ENCODE measurements around the gene TTC31. TPM values are rescaled to one million over a fixed set of nuclear protein-coding genes. Genes with fewer than 3 reads are reported as not detected.
"Not testable (repeated sequence)": the region's sequence is repeated elsewhere in the genome, so short reads cannot be mapped to it uniquely, and the experiment has no call there.

TTC31 gene
- polyA plus RNA-seq, 3 donors, result 24.4 to 26.6 (median 24.9) TPM

DNA sequence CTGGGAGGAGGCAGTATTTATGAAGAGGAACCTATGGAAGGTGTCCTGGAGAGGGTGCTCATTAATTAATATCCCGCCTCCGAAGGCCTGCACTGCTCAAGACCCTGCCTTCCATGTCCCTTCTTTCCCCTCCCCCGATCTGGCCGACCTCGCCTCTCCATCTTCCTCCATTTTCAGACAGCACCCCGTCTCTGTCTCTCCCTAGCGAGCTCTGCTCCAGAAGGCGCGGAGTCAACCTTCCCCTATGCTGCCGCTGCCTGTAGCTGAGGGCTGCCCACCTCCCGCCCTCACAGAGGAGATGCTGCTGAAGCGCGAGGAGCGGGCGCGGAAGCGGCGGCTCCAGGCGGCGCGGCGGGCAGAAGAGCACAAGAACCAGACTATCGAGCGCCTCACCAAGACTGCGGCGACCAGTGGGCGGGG is 25.7 kb upstream of the TTC31 start:
- no peak for DNase-seq (ENCODE audit: low read depth in 3 of 3, low spot score in 2 of 3)

- DNase-seq (ENCODE audit: low read depth in 3 of 3, low spot score in 2 of 3), result no peak
Measured at GRCh38 chr2:74457549-74458131, 25.2 kb upstream of the TTC31 start.

DNA sequence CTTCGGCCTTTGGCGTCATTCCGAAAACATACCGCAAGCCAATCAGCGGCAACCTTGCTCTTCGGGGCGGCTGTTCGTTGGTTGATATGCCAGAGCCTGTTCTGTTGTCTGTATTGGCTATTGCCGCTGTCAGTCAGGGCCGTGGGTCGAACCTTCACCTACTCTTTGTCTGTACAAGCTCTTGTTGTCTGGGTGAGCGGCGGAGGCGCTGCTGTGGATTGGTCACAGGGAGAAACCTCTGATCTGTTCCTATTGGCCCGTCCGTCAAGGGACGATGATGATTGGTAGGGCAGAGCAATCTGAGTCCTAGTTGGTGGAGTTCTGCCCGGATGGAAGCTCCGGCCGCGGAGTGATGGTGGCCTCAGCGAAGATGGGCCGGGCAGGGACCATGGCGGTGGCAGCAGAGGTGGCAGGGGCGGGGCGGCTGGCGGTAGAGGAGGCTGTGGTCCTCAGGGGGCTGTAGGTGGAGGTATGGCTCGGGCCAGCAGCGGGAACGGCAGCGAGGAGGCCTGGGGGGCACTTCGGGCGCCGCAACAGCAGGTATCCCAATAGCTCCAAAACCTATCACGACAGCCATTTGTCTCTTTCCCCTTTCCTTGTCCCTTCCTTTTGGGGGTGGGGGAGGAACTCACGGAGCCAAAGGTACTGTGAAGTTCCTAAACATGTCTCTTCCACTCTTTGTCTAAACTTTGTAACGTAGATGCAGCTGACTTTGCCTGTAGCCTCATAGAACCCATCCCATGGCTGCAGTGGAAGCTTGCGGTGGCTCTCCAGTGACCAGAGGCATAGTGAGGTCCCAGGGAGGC is 24.5 kb upstream of the TTC31 start, which contains the start of gene WBP1:
WBP1 (plus strand) TSS at position 307 of the 806 bp plus-strand sequence; CDS start at position 472, 165 bp downstream.
- DNase-seq (ENCODE audit: low read depth in 3 of 3, low spot score in 2 of 3), result peak; percentile 99 to 100 (median 100)

GRCh38 chr2:74458938-74459363 is 23.9 kb upstream of the TTC31 start:
- DNase-seq (ENCODE audit: low read depth in 3 of 3, low spot score in 2 of 3), result no peak

DNA sequence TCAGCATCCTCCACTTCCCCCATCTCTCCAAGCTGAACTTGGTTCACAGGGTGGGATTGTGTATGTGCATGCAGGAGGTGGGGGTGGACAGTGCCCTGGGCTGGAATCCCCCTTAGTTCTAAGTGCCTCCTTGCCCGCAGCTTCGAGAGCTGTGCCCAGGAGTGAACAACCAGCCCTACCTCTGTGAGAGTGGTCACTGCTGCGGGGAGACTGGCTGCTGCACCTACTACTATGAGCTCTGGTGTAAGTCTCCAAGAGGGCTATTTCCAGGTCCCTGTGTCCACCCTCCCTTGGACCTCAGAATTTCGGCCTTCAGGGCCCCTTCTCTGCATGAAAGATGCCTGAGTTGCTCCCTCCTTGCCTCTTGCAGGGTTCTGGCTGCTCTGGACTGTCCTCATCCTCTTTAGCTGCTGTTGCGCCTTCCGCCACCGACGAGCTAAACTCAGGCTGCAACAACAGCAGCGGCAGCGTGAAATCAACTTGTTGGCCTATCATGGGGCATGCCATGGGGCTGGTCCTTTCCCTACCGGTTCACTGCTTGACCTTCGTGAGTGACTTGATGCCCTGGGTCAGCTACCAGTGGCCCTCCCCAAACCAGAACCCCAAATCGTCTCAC is 23.3 kb upstream of the TTC31 start:
- not testable (repeated sequence) for DNase-seq (ENCODE audit: low read depth in 3 of 3, low spot score in 2 of 3)

DNA sequence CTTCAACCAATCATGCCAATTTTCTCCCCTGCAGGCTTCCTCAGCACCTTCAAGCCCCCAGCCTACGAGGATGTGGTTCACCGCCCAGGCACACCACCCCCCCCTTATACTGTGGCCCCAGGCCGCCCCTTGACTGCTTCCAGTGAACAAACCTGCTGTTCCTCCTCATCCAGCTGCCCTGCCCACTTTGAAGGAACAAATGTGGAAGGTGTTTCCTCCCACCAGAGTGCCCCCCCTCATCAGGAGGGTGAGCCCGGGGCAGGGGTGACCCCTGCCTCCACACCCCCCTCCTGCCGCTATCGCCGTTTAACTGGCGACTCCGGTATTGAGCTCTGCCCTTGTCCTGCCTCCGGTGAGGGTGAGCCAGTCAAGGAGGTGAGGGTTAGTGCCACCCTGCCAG is 22.7 kb upstream of the TTC31 start:
- DNase-seq (ENCODE audit: low read depth in 3 of 3, low spot score in 2 of 3), result not testable (repeated sequence)

DNA sequence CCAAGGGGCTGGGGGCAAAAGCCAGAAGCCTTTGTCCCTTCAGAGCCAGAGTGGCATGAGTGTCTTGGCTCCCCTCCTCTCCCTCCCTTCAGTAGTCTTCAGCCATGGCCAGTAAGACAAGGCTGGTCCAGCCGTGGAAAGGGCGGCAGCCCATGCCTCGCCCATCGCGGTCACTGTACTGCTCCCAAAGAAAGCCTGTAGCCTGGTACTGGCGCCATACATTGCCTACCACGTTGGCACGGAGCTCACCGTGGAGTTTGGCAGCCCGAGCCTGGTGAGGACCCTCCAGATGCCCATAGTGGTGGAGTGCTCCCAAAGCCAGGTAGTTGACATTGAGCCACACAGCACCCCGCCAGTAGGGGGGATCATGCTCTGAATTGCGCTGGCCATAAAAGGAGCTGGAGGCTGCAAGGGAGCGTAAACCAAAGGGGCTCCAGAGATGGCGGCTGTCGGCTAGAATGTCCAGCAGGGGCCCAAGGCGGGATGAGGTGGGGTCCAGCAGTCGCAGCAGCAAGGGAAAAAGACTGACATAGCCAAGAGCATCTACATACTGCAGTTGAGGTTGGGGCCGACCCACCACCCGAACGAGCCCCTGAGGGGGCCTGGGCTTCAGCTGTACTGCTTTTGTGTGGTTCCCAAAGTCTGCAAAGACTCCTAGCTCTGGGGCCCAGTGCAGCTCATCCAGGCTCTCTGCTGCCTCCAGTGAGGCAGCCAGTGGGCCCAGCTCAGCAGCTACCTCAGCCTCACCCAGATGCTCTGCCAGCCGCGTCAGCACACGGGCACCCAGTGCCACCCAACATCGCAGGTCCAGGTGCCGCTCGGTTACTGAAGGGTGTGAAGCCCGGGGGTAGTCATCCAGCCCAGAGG is 21.5 kb upstream of the TTC31 start:
- no peak for DNase-seq (ENCODE audit: low read depth in 3 of 3, low spot score in 2 of 3)

DNA sequence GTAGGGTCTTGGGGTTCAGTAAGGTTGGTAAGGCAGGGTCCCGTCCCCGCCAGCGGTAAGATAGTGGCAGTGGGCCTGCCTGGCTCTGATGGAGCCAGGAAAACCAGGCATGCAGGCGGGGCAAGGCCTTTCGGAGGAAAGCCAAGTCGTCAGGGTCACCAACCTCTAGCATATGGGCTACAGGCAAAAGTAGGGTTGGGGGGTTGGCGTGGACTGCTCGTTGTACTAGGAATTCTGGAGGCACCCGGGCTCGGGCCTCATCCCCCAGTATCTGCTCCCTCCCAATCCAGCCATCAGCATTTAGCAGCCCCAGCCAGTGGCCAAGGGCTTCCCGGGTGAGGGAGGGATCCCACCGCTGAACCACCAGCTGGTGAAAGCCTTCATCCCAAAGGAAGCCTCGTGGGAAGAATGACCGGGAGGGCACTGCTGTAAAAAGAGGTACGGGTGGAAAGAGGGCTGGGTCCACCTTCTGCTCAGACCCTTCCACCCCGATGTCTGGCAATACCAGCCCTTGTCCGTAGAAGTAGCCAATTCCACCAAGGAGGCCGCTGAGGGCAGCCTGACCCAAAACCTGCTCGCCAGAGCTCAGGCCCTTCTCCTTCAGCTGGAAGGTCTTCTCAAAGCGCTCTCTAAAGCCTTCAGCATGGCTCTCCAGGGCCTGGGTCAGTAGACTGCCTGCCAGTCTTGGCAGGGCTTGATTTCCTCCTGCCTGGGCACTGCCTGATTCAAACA is 20.7 kb upstream of the TTC31 start:
- DNase-seq (ENCODE audit: low read depth in 3 of 3, low spot score in 2 of 3), result no peak

DNA sequence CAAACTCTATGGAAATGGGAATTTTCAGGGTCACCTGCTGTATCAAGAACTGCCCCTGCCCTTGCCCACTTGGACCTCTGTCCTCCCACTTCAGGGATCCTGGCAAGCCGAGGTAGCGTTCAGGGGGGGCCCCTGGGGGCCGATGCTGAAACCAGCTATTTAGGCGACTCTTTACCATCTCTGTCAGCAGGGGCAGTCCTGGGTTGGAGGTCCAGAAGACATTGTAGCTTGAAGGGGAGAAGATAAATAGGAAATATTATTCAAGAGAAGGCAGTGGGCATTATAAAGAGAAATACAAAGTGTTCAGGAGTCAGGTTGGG is 20.1 kb upstream of the TTC31 start:
- DNase-seq (ENCODE audit: low read depth in 3 of 3, low spot score in 2 of 3), result no peak

- DNase-seq (ENCODE audit: low read depth in 3 of 3, low spot score in 2 of 3), result no peak
Measured at GRCh38 chr2:74464406-74464805, 18.5 kb upstream of the TTC31 start.

DNA sequence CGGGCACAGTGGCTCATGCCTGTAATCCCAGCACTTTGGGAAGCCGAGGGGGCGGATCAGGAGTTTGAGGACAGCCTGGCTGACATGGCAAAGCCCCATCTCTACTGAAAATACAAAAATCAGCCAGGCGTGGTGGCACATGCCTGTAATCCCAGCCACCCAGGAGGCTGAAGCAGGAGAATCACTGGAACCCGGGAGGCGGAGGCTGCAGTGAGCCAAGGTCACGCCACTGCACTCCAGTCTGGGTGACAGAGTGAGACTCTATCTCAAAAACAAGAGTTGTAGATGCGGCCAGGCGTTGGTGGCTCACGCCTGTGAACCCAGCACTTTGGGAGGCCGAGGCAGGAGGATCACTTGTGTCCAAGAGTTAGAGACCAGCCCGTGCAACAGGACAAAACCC is 12.1 kb upstream of the TTC31 start:
- not testable (repeated sequence) for DNase-seq (ENCODE audit: low read depth in 3 of 3, low spot score in 2 of 3)

DNA sequence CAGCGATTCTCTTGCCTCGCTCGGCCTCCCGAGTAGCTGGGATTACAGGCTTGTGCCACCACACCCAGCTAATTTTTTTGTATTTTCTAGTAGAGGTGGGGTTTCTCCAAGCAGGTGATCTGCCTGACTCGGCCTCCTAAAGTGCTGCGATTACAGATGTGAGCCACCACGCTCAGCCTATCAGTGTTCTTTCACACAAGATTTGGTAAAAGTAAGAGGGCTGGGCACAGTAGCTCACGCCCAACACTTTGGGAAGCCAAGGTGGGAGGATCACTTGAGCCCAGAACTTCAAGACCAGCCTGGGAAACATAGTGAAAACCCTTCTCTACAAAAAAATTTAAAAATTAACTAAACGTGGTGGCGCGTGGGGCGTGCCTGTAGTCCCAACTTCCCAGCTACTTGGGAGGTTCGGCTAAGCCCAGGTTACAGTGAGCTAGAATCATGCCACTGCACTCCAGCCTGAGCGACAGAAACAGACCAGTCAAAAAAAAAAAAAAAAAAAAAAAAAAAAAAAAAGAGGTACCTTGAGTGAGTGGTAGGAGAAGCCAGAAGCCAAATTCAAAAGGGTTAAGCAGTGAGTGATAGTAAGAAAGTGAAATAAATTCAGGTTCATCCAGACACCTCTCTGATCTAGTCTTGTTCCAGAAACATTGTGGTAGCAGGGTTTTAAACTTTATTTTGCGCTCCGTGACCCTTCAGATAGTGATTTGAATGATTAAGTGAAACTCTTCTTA is 11.4 kb upstream of the TTC31 start:
- no peak for DNase-seq (ENCODE audit: low read depth in 3 of 3, low spot score in 2 of 3)

GRCh38 chr2:74472086-74472944 is 10.6 kb upstream of the TTC31 start, which contains the start of gene MRPL53:
Gene MRPL53 (minus strand): TSS chr2:74472680. CDS start chr2:74472660, 20 bp downstream.
- DNase-seq (ENCODE audit: low read depth in 3 of 3, low spot score in 2 of 3), result peak; percentile 87 to 94 (median 94)

DNA sequence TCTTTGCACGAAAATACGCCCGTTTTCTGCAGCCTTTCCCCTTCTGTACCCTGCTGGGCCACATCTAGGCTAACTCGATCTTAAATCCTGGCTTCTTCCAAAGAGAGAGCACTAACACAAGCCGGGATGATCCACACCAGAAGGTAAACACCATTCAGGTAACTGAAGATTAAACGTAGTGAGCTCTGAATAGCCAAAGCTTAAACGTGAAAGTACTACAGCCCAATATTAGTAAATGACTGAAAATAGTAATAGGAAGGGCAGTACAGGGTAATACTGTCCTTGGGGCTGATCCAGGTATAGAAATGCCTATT is 10.0 kb upstream of the TTC31 start:
- no peak for DNase-seq (ENCODE audit: low read depth in 3 of 3, low spot score in 2 of 3)

DNA sequence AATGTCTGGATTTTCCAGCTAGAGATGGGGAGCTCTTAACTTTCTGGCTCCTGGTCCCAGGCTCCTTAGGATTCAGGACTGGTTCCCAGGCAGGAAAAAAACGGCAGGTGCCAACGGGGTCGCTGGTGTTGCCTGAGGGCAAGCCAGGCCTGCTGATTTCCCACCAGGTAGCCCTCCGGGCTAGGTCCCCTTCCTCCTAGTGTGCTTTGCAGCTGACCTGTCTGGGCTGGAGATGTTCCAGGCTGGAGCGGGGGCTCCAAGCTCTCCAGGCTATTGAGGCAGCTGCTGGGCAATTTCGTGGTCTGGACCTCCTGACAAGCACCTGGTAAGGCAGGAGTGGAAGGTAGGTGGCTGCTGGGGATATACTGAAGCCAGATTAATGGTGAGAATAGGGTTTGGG is 8.4 kb upstream of the TTC31 start:
- no peak for DNase-seq (ENCODE audit: low read depth in 3 of 3, low spot score in 2 of 3)

DNA sequence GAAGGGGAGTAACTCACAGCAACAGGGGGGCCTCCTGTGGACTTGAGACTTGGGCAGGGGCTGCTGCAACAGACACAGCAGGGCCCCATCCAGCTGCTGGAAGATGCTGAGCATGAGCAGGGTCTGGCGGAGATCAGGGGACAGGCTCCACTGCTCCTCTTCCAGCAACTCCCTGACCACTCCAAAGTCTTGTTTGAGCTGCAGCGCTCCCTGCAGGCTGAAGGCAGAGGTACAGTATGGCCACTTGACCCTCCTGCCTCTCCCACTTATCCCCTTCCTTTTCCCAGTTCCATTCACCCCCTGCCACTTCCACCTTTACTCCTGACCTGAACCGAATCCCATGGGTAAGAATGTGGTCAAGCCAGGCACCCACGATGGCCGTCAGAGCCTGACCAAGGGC is 8.0 kb upstream of the TTC31 start:
- DNase-seq (ENCODE audit: low read depth in 3 of 3, low spot score in 2 of 3), result no peak

DNA sequence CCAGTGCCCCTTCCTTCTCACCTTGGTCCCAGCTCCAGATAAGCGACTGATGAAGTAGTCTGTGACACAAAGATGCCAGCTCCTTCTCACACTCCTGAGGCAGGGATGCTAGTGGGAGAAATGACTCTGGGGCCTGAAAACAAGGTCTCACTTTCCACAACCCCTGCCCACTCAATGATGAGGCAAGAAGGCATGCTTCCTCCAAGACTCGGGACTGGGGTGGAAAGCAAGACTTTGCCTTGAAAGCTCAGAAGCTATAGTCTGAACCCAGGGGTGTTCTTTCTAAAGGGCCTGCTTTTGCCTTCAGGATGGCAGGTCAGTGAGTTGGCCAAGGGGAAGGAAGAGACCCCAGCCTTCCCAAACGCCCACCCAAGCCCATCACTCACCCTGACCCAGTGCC is 1.4 kb upstream of the TTC31 start:
- DNase-seq (ENCODE audit: low read depth in 3 of 3, low spot score in 2 of 3), result no peak

DNA sequence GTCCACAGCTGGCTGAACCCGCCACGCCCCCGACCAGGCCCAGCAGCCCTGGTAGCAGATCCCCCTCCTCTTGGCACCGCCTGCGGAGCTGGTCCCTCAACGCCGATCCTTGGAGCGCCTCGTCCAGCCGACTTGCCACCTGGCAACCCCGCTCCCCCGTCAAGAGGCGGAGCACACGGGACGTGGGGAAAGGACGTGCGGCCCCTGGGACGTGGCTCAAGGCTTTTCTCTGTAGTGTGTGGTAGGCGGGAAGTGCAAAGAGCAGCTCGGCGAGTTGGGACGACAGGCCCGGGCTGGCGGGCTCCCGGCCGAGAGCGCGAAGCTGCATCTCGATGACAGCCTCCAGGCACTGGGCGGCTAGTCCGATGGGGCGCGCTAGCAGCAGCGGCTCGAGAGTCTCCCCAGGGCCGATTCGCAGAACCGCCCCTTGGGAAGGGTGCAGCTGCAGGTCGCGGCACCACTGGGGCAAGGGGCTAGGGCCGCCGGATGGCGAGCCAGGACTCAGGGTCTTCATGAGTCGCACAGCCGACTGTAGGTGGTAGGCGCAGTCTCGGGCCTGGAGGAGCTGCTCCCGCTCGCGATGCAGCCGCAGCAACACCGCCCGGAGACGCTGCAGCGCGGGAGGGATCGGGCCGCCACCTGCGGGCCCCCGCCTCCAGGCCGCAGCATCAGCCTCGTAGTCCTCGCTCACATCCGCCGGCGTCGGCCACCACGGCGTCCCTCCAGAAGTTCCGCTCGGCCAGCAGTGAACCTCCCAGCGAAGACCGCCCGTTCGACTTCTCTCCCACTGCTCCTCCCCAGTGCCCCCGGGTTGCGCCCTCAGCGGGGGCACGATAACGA is 700 bp upstream of the TTC31 start:
- DNase-seq (ENCODE audit: low read depth in 3 of 3, low spot score in 2 of 3), result no peak
